Measurements from ENCODE around the gene SMYD3. TPM values are rescaled to one million over a fixed set of nuclear protein-coding genes. Genes with fewer than 3 reads are reported as not detected.

SMYD3 gene
- total and polyA plus RNA-seq, 2 donors (not counting 1 experiment from before 2014, with no cell fraction given): 9.7 to 37.2 TPM

- H3K4me1 ChIP-seq (ENCODE audit: control insufficient read depth in 2 of 2, insufficient read depth in 2 of 2, low read length in 2 of 2): peaks cover 0 to 4% of the 10 kb centered on the region in 2 donors
- H4K20me1 ChIP-seq (ENCODE audit: control insufficient read depth, insufficient read depth, low read length, poor library complexity, severe bottlenecking): no peaks in the 10 kb centered on the region
These were observed 14.4 kb downstream of the SMYD3 start for GRCh38 chr1:246492611-246493245.

More at GRCh38 chr1:246492611-246493245, 14.4 kb downstream of the SMYD3 start:
- Histone ChIP-seq H3K9me3 (ENCODE audit: control extremely low read depth in 1 of 3, control insufficient read depth in 2 of 3, insufficient read depth in 1 of 3, low read length in 2 of 3) (no peaks in the 10 kb centered on the region), H2AFZ (ENCODE audit: insufficient read depth, low read depth, low read length, poor library complexity, severe bottlenecking) (no peak overlapping the region), H3K36me3 (replicated peaks in 1 of 2; ENCODE audit: control extremely low read depth in 1 of 2, control insufficient read depth in 1 of 2, extremely low read depth in 1 of 2, insufficient read depth in 2 of 2, low read length in 1 of 2) (no peaks in the 10 kb centered on the region), H3K9ac (ENCODE audit: low read length) (no peak overlapping the region), H3K4me2 (replicated peaks; ENCODE audit: low read depth, low read length, poor library complexity, severe bottlenecking) (no peak overlapping the region), H3K27ac (ENCODE audit: low read length in 2 of 2) (no peak overlapping the region), H3K27me3 (replicated peaks in 1 of 4; ENCODE audit: control extremely low read depth in 1 of 4, control insufficient read depth in 3 of 4, insufficient read depth in 4 of 4, low read length in 3 of 4) (no peaks in the 10 kb centered on the region), H3K79me2 (ENCODE audit: control insufficient read depth, insufficient read depth, low read length) (peaks cover 30% of the 10 kb centered on the region), H3K4me3 (ENCODE audit: control extremely low read depth in 1 of 5, extremely low read depth in 1 of 5, insufficient read depth in 1 of 5, low read depth in 2 of 5, low read length in 4 of 5) (no peak overlapping the region)
- intact Hi-C loops (cut with micrococcal nuclease): loop anchor here (1.0 kb wide), 1 partner anchor 1339 kb away; no protein-coding TSS in a partner anchor
- TF ChIP-seq CTCF (IDR thresholded peaks at IDR 0.05) (no peak), EZH2 (IDR thresholded peaks at IDR 0.05; ENCODE audit: borderline replicate concordance, insufficient read depth, low read depth, low read length, poor library complexity, severe bottlenecking) (no peak)
- CTCF ChIA-PET: interaction anchor here (0.7 to 1.4 kb wide), 6 partner anchors 9 to 1340 kb away, joined by 3 to 10 read pairs (median 4); no protein-coding TSS in a partner anchor
- ATAC-seq (ENCODE audit: low read depth): no peak
- Mint-ChIP-seq H3K27me3 (no peaks in the 10 kb centered on the region), H3K27ac (no peak overlapping the region), H3K4me1 (peaks cover 4% of the 10 kb centered on the region), H3K4me3 (no peak overlapping the region), H3K9me3 (ENCODE audit: insufficient read depth) (no peaks in the 10 kb centered on the region)
- 15% methylated on average over 2 of the region's 3 CpGs for WGBS (ENCODE audit: insufficient coverage)
- POLR2A ChIA-PET: no interaction called here
- DNase-seq: no peak
